ENCODE data around the gene COL10A1. TPM values are rescaled to one million over a fixed set of nuclear protein-coding genes. Genes with fewer than 3 reads are reported as not detected.

COL10A1 gene
- total RNA-seq, 1 donor from 2014 or later, result 0.52 TPM

GRCh38 chr6:116157391-116157790 is 31.5 kb upstream of the COL10A1 start:
- Histone ChIP-seq H3K36me3 (ENCODE audit: control insufficient read depth in 3 of 3, insufficient read depth in 3 of 3, low read length in 3 of 3) (no peaks in the 10 kb centered on the region), H3K27ac (ENCODE audit: low read depth, low read length) (no peak overlapping the region), H3K4me3 (ENCODE audit: low read length in 3 of 3) (no peak overlapping the region), H3K27me3 (ENCODE audit: control insufficient read depth in 3 of 3, insufficient read depth in 3 of 3, low read length in 3 of 3) (no peaks in the 10 kb centered on the region), H3K9me3 (ENCODE audit: control insufficient read depth in 3 of 3, low read length in 3 of 3) (no peaks in the 10 kb centered on the region), H3K9ac (ENCODE audit: low read depth in 1 of 3, low read length in 3 of 3) (no peak overlapping the region), H3K4me1 (ENCODE audit: control insufficient read depth in 3 of 3, insufficient read depth in 3 of 3, low read length in 3 of 3) (no peaks in the 10 kb centered on the region)

GRCh38 chr6:116156405-116157326 is 30.7 kb upstream of the COL10A1 start:
- Histone ChIP-seq H3K27me3 (ENCODE audit: control insufficient read depth in 3 of 3, insufficient read depth in 3 of 3, low read length in 3 of 3) (no peaks in the 10 kb centered on the region), H3K27ac (ENCODE audit: low read depth, low read length) (no peak overlapping the region), H3K4me3 (ENCODE audit: low read length in 3 of 3) (no peak overlapping the region), H3K9ac (ENCODE audit: low read depth in 1 of 3, low read length in 3 of 3) (no peak overlapping the region), H3K9me3 (ENCODE audit: control insufficient read depth in 3 of 3, low read length in 3 of 3) (no peaks in the 10 kb centered on the region), H3K4me1 (ENCODE audit: control insufficient read depth in 3 of 3, insufficient read depth in 3 of 3, low read length in 3 of 3) (no peaks in the 10 kb centered on the region), H3K36me3 (ENCODE audit: control insufficient read depth in 3 of 3, insufficient read depth in 3 of 3, low read length in 3 of 3) (no peaks in the 10 kb centered on the region)

- Histone ChIP-seq H3K36me3 (ENCODE audit: control insufficient read depth in 3 of 3, insufficient read depth in 3 of 3, low read length in 3 of 3) (no peaks in the 10 kb centered on the region), H3K27ac (ENCODE audit: low read depth, low read length) (no peak overlapping the region), H3K4me3 (ENCODE audit: low read length in 3 of 3) (no peak overlapping the region), H3K9me3 (ENCODE audit: control insufficient read depth in 3 of 3, low read length in 3 of 3) (no peaks in the 10 kb centered on the region), H3K9ac (ENCODE audit: low read depth in 1 of 3, low read length in 3 of 3) (no peak overlapping the region), H3K4me1 (ENCODE audit: control insufficient read depth in 3 of 3, insufficient read depth in 3 of 3, low read length in 3 of 3) (no peaks in the 10 kb centered on the region), H3K27me3 (ENCODE audit: control insufficient read depth in 3 of 3, insufficient read depth in 3 of 3, low read length in 3 of 3) (no peaks in the 10 kb centered on the region)
Observed at GRCh38 chr6:116154887-116155286, 29.0 kb upstream of the COL10A1 start.

GRCh38 chr6:116152620-116153019 is 26.7 kb upstream of the COL10A1 start:
- H3K27me3 ChIP-seq (ENCODE audit: control insufficient read depth in 3 of 3, insufficient read depth in 3 of 3, low read length in 3 of 3), result no peaks in the 10 kb centered on the region

GRCh38 chr6:116145803-116146675 is 20.1 kb upstream of the COL10A1 start:
- H3K9ac ChIP-seq (ENCODE audit: low read depth in 1 of 3, low read length in 3 of 3), result no peak overlapping the region
- H3K36me3 ChIP-seq (ENCODE audit: control insufficient read depth in 3 of 3, insufficient read depth in 3 of 3, low read length in 3 of 3), result no peaks in the 10 kb centered on the region

More at GRCh38 chr6:116152620-116153019, 26.7 kb upstream of the COL10A1 start:
- Histone ChIP-seq H3K4me3 (ENCODE audit: low read length in 3 of 3) (no peak overlapping the region), H3K36me3 (ENCODE audit: control insufficient read depth in 3 of 3, insufficient read depth in 3 of 3, low read length in 3 of 3) (no peaks in the 10 kb centered on the region), H3K4me1 (ENCODE audit: control insufficient read depth in 3 of 3, insufficient read depth in 3 of 3, low read length in 3 of 3) (no peaks in the 10 kb centered on the region), H3K9ac (ENCODE audit: low read depth in 1 of 3, low read length in 3 of 3) (no peak overlapping the region), H3K27ac (ENCODE audit: low read depth, low read length) (no peak overlapping the region), H3K9me3 (ENCODE audit: control insufficient read depth in 3 of 3, low read length in 3 of 3) (no peaks in the 10 kb centered on the region)

GRCh38 chr6:116144605-116145004 is 18.7 kb upstream of the COL10A1 start:
- Histone ChIP-seq H3K27me3 (ENCODE audit: control insufficient read depth in 3 of 3, insufficient read depth in 3 of 3, low read length in 3 of 3) (no peaks in the 10 kb centered on the region), H3K9ac (ENCODE audit: low read depth in 1 of 3, low read length in 3 of 3) (no peak overlapping the region), H3K36me3 (ENCODE audit: control insufficient read depth in 3 of 3, insufficient read depth in 3 of 3, low read length in 3 of 3) (no peaks in the 10 kb centered on the region), H3K4me3 (ENCODE audit: low read length in 3 of 3) (no peak overlapping the region), H3K4me1 (ENCODE audit: control insufficient read depth in 3 of 3, insufficient read depth in 3 of 3, low read length in 3 of 3) (no peaks in the 10 kb centered on the region), H3K9me3 (ENCODE audit: control insufficient read depth in 3 of 3, low read length in 3 of 3) (no peaks in the 10 kb centered on the region), H3K27ac (ENCODE audit: low read depth, low read length) (no peak overlapping the region)

More at GRCh38 chr6:116145803-116146675, 20.1 kb upstream of the COL10A1 start:
- Histone ChIP-seq H3K9me3 (ENCODE audit: control insufficient read depth in 3 of 3, low read length in 3 of 3) (no peaks in the 10 kb centered on the region), H3K4me1 (ENCODE audit: control insufficient read depth in 3 of 3, insufficient read depth in 3 of 3, low read length in 3 of 3) (no peaks in the 10 kb centered on the region), H3K27me3 (ENCODE audit: control insufficient read depth in 3 of 3, insufficient read depth in 3 of 3, low read length in 3 of 3) (no peaks in the 10 kb centered on the region), H3K27ac (ENCODE audit: low read depth, low read length) (no peak overlapping the region), H3K4me3 (ENCODE audit: low read length in 3 of 3) (no peak overlapping the region)

- Histone ChIP-seq H3K4me1 (ENCODE audit: control insufficient read depth in 3 of 3, insufficient read depth in 3 of 3, low read length in 3 of 3) (no peaks in the 10 kb centered on the region), H3K27ac (ENCODE audit: low read depth, low read length) (no peak overlapping the region), H3K9me3 (ENCODE audit: control insufficient read depth in 3 of 3, low read length in 3 of 3) (no peaks in the 10 kb centered on the region), H3K9ac (ENCODE audit: low read depth in 1 of 3, low read length in 3 of 3) (no peak overlapping the region), H3K4me3 (ENCODE audit: low read length in 3 of 3) (no peak overlapping the region), H3K36me3 (ENCODE audit: control insufficient read depth in 3 of 3, insufficient read depth in 3 of 3, low read length in 3 of 3) (peaks cover 0 to 3% (median 0%) of the 10 kb centered on the region in 3 donors), H3K27me3 (ENCODE audit: control insufficient read depth in 3 of 3, insufficient read depth in 3 of 3, low read length in 3 of 3) (no peaks in the 10 kb centered on the region)
Observed at GRCh38 chr6:116139917-116140316, 14.0 kb upstream of the COL10A1 start.

GRCh38 chr6:116136933-116137340 is 11.0 kb upstream of the COL10A1 start:
- peaks cover 0 to 3% (median 0%) of the 10 kb centered on the region in 3 donors for H3K36me3 ChIP-seq (ENCODE audit: control insufficient read depth in 3 of 3, insufficient read depth in 3 of 3, low read length in 3 of 3)
- H3K27me3 ChIP-seq (ENCODE audit: control insufficient read depth in 3 of 3, insufficient read depth in 3 of 3, low read length in 3 of 3), result no peaks in the 10 kb centered on the region
- no peaks in the 10 kb centered on the region for H3K9me3 ChIP-seq (ENCODE audit: control insufficient read depth in 3 of 3, low read length in 3 of 3)
- H3K4me1 ChIP-seq (ENCODE audit: control insufficient read depth in 3 of 3, insufficient read depth in 3 of 3, low read length in 3 of 3), result no peaks in the 10 kb centered on the region
- H3K4me3 ChIP-seq (ENCODE audit: low read length in 3 of 3), result no peak overlapping the region
- no peak overlapping the region for H3K27ac ChIP-seq (ENCODE audit: low read depth, low read length)
- H3K9ac ChIP-seq (ENCODE audit: low read depth in 1 of 3, low read length in 3 of 3), result no peak overlapping the region

GRCh38 chr6:116136373-116136772 is 10.4 kb upstream of the COL10A1 start:
- H3K27me3 ChIP-seq (ENCODE audit: control insufficient read depth in 3 of 3, insufficient read depth in 3 of 3, low read length in 3 of 3), result no peaks in the 10 kb centered on the region
- no peak overlapping the region for H3K4me3 ChIP-seq (ENCODE audit: low read length in 3 of 3)
- H3K36me3 ChIP-seq (ENCODE audit: control insufficient read depth in 3 of 3, insufficient read depth in 3 of 3, low read length in 3 of 3), result peaks cover 0 to 3% (median 0%) of the 10 kb centered on the region in 3 donors
- H3K27ac ChIP-seq (ENCODE audit: low read depth, low read length), result no peak overlapping the region
- no peaks in the 10 kb centered on the region for H3K4me1 ChIP-seq (ENCODE audit: control insufficient read depth in 3 of 3, insufficient read depth in 3 of 3, low read length in 3 of 3)
- no peaks in the 10 kb centered on the region for H3K9me3 ChIP-seq (ENCODE audit: control insufficient read depth in 3 of 3, low read length in 3 of 3)
- no peak overlapping the region for H3K9ac ChIP-seq (ENCODE audit: low read depth in 1 of 3, low read length in 3 of 3)

GRCh38 chr6:116133453-116133852 is 7.5 kb upstream of the COL10A1 start:
- Histone ChIP-seq H3K36me3 (ENCODE audit: control insufficient read depth in 3 of 3, insufficient read depth in 3 of 3, low read length in 3 of 3) (peaks cover 0 to 3% (median 0%) of the 10 kb centered on the region in 3 donors), H3K9ac (ENCODE audit: low read depth in 1 of 3, low read length in 3 of 3) (no peak overlapping the region), H3K27me3 (ENCODE audit: control insufficient read depth in 3 of 3, insufficient read depth in 3 of 3, low read length in 3 of 3) (no peaks in the 10 kb centered on the region), H3K27ac (ENCODE audit: low read depth, low read length) (no peak overlapping the region), H3K4me1 (ENCODE audit: control insufficient read depth in 3 of 3, insufficient read depth in 3 of 3, low read length in 3 of 3) (no peaks in the 10 kb centered on the region), H3K4me3 (ENCODE audit: low read length in 3 of 3) (no peak overlapping the region), H3K9me3 (ENCODE audit: control insufficient read depth in 3 of 3, low read length in 3 of 3) (no peaks in the 10 kb centered on the region)

Data from skeletal muscle tissue (tissue), 4 donors.